Activated CD8-positive, alpha-beta memory T cell treated with anti-CD3 and anti-CD28 coated beads for 1 hour (primary cell): ENCODE data around the gene CATSPERB.
"Not testable (repeated sequence)": the region's sequence is repeated elsewhere in the genome, so short reads cannot be mapped to it uniquely, and the experiment has no call there.

Source experiments
- DNase-seq, 2 donors: peaks; one replicate each; pipeline ENCODE4 v3.0.0-alpha.2; 2020; ENCODE audit warnings: low read depth in 1 of 2; ENCODE audit errors: extremely low read depth in 1 of 2

Gene CATSPERB

GRCh38 chr14:91737619-91738018 lies 5.7 kb upstream of the CATSPERB start:
- DNase-seq, result no peak

- DNase-seq, result no peak
Measured at GRCh38 chr14:91732859-91733477, 1.1 kb upstream of the CATSPERB start.

GRCh38 chr14:91732439-91732838 lies 553 bp upstream of the CATSPERB start:
- no peak for DNase-seq

GRCh38 chr14:91731018-91731417 lies 868 bp downstream of the CATSPERB start:
- DNase-seq, result no peak

GRCh38 chr14:91729756-91730155 lies 2.1 kb downstream of the CATSPERB start:
- no peak for DNase-seq

GRCh38 chr14:91728616-91729183 lies 3.2 kb downstream of the CATSPERB start:
- no peak for DNase-seq

- no peak for DNase-seq
Measured at GRCh38 chr14:91727121-91727520, 4.8 kb downstream of the CATSPERB start.

GRCh38 chr14:91723501-91723900 lies 8.4 kb downstream of the CATSPERB start:
- no peak for DNase-seq

- DNase-seq, result no peak
Measured at GRCh38 chr14:91722386-91722785, 9.5 kb downstream of the CATSPERB start.

- no peak for DNase-seq
Measured at GRCh38 chr14:91719839-91720238, 12.0 kb downstream of the CATSPERB start.

- DNase-seq, result no peak
Measured at GRCh38 chr14:91716999-91717398, 14.9 kb downstream of the CATSPERB start.

GRCh38 chr14:91714805-91715204 lies 17.1 kb downstream of the CATSPERB start:
- peak; percentile 1 to 4 for DNase-seq

- DNase-seq, result no peak
Measured at GRCh38 chr14:91708795-91709194, 23.1 kb downstream of the CATSPERB start.

GRCh38 chr14:91706996-91707395 lies 24.9 kb downstream of the CATSPERB start:
- DNase-seq, result no peak

GRCh38 chr14:91694643-91695042 lies 37.2 kb downstream of the CATSPERB start:
- DNase-seq, result no peak

GRCh38 chr14:91693346-91693745 lies 38.5 kb downstream of the CATSPERB start:
- DNase-seq, result no peak

GRCh38 chr14:91692075-91692474 lies 39.8 kb downstream of the CATSPERB start:
- no peak for DNase-seq

GRCh38 chr14:91689608-91690007 lies 42.3 kb downstream of the CATSPERB start:
- DNase-seq, result no peak

- not testable (repeated sequence) for DNase-seq
Measured at GRCh38 chr14:91687436-91687835, 44.5 kb downstream of the CATSPERB start.

GRCh38 chr14:91685600-91685999 lies 46.3 kb downstream of the CATSPERB start:
- DNase-seq, result no peak

- DNase-seq, result no peak
Measured at GRCh38 chr14:91681893-91682563, 49.9 kb downstream of the CATSPERB start.

- DNase-seq, result no peak
Measured at GRCh38 chr14:91681118-91681517, 50.8 kb downstream of the CATSPERB start.
